HG03025 (cell line): ENCODE data around the gene GTF2F1.
A peak's percentile ranks its signal among the peaks of the same experiment; 100 is the strongest.
"Not testable (repeated sequence)": the region's sequence is repeated elsewhere in the genome, so short reads cannot be mapped to it uniquely, and the experiment has no call there.

Source experiments
- ATAC-seq: cut with Tn5 transposase; IDR thresholded peaks from one replicate; pipeline ENCODE4 v1.9.1; 2021; ENCODE audit warnings: mild to moderate bottlenecking, moderate library complexity; ENCODE audit not compliant: unreplicated experiment, low FRiP score

Gene GTF2F1

GRCh38 chr19:6392221-6393073, 517 bp downstream of the GTF2F1 start:
- ATAC-seq, result no peak

DNA sequence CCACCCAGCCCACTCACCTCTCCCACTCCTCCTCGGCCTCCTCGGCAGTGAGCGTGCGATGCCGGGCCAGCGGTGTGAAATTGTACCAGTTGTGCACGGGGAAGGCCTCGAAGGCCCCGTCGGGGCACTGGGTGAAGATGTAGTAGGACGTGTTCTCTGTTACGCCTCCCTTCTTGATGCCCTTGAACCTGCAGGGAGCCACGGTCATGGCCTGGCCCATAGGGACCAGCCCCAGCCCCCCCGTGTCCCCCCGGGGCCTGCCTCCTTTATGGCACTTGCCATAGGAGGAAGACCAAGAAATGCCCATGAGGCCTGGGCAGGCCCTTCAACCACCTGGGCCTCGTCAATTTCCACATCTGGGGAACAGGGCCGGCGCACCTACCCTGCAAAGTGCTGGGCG, 5.6 kb downstream of the GTF2F1 start:
- ATAC-seq, result no peak

DNA sequence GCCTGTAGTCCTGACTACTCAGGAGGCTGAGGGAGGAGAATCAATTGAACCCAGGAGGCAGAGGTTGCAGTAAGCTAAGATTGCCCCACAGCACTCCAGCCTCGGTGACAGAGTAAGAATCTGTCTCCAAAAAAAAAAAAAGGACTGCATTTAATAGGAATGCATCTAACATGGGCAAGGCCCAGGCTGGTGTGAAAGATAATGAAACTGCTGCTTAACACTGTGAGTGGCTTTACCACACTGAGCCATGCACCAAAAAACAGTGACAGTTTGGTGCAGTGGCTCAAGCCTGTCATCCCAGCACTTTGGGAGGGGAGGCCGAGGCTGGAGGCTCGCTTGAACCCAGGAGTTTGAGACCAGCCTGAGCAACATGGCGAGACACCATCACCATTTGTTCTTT, 8.6 kb downstream of the GTF2F1 start:
- ATAC-seq, result no peak

DNA sequence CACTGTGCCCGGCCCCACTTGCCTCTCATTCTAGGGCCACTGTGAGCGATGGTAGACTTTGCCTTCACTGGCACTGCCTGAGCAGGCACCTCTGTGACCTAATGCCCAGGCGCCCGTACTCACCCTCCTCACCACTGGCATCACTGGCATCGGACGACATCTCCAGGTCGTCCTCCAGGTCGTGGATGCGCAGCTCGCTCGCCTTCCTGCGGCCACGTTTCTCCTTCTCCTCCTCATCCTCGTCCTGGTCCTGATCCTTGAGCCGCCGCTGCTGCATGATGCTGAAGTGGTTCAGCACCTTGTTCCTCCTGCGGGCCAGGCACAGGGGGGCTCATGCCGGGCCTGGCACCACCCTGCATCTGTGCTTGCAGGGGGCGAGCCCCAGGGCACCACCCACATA, 9.8 kb downstream of the GTF2F1 start:
- no peak for ATAC-seq

DNA sequence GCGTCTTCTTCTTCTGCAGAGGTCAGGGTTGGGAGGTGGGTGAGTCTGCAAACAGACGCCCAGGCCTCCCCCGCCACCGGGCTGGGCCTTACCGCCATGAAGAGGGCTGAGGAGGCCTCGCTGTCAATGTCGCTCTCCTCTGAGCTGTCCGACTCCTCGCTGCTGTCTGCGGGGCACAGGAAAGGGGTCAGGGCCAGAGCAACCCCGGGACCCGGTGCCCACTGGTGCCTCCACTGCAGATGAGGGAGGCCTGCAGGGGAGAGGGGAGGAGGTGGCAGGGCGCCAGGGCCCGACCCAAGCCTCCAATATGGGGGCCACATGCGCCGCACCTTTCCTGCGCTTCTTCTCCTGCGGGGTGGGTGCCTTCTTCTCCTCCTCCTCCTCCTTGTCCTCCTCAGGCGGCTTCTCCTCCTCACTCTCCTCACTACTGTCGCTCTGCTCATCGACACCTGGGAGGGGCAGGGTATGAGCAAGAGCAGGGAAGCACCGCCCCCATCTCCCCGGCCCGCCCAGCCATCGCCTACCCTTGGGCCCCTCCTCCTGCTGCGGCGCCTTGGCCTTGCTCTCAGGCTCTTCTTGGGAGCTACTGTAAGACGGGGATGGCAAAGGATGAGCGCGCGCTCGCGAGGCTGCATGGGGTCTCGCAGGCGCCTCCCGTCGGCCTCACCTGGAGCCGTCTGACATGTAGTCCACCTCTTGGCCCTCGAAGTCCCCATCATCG, 11.8 kb downstream of the GTF2F1 start:
- no peak for ATAC-seq

- no peak for ATAC-seq
These were observed 13.2 kb downstream of the GTF2F1 start for GRCh38 chr19:6379744-6380143.

DNA sequence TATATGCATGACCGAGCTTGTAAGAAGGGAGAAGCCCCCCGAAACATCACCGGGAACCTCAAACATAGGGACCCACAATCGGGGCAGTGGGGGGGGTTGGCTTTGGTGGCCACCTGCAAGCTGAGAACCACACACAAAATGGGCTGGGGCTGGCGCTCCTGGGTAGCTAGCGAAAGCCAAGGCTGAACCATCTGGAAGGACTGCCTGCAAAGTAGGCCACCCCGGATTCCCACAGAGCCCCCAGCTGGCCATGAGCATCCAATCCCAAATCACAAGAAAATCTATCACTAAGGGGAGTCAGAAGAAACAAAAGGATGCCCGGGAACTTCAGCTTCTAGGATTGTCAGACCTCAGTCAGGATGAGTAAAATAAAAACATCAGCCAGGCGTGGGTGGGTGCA, 14.5 kb downstream of the GTF2F1 start:
- no peak for ATAC-seq

GRCh38 chr19:6378041-6378440, 14.9 kb downstream of the GTF2F1 start:
- no peak for ATAC-seq

GRCh38 chr19:6376512-6377190, 16.3 kb downstream of the GTF2F1 start:
- no peak for ATAC-seq

GRCh38 chr19:6375411-6376010, 17.5 kb downstream of the GTF2F1 start, which contains the start of gene PSPN:
Gene PSPN, minus strand, starts transcription at chr19:6375933. Its CDS starts 84 bp downstream, at chr19:6375849.
- no peak for ATAC-seq

DNA sequence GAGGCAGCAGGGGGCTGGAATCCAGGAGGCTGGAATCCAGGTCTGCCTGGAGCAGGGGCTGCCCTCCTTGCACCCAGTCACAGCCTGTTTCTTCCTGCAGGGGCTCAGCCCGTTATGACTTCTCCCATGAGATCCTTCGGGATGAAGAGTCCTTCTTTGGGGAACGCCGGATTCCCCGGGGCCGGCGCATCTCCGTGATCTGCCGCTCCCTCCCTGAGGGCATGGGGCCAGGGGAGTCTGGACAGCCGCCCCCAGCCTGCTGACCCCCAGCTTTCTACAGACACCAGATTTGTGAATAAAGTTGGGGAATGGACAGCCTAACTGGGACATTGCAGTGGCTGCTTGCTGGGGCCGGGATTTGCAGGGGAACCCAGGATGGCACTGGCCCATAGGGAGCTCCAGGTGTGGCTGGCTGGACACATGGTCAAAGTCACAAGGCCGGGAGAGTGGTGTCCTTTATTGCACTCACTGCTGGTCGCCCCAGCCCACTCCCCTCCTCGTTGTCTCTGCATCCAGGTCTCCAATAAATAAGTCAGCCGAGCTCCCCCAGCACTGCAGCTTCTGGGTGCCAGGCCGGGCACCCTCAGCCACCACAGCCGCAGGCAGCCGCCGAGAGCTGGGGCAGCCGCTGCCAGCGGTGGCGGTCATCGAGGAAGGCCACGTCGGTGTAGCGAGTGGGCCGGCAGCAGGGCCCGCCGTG, 18.1 kb downstream of the GTF2F1 start:
- no peak for ATAC-seq

- ATAC-seq, result no peak
These were observed 18.7 kb downstream of the GTF2F1 start for GRCh38 chr19:6374161-6374709.

- no peak for ATAC-seq
These were observed 19.2 kb downstream of the GTF2F1 start for GRCh38 chr19:6373813-6374108.

GRCh38 chr19:6373096-6373812, 19.7 kb downstream of the GTF2F1 start:
- ATAC-seq, result peak; percentile 25

- peak; percentile 74 for ATAC-seq
These were observed 20.3 kb downstream of the GTF2F1 start, which contains the start of gene ALKBH7 for GRCh38 chr19:6372594-6373095. Gene ALKBH7, plus strand, starts transcription at chr19:6372794. Its CDS starts 27 bp downstream, at chr19:6372821.

- ATAC-seq, result no peak
These were observed 28.6 kb downstream of the GTF2F1 start for GRCh38 chr19:6364353-6364752.

DNA sequence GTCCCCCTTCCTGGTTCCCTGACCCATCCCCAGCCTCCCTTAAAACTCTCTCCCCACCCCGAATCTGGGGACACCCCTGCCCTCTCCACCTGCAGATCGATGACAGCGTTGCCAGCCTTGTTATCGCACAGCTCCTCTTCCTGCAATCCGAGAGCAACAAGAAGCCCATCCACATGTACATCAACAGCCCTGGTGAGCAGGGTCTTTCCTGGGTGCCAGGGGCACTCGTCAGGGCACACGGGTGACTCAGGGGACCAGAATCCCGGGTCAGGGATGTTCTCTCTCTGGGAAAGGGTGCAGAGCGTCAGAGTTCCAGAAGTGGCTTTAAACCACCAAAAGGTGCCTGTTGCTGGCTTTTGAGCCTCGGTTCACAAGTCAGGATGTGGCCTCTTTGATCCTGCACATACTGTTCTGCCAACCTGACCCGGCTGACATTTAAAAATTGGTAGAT, 30.6 kb downstream of the GTF2F1 start:
- ATAC-seq, result no peak

- ATAC-seq, result no peak
These were observed 31.0 kb downstream of the GTF2F1 start for GRCh38 chr19:6362027-6362350.

- ATAC-seq, result not testable (repeated sequence)
These were observed 32.1 kb downstream of the GTF2F1 start for GRCh38 chr19:6360857-6361216.
